Endothelial cell (in vitro differentiated cells): ENCODE data around the gene FGGY. TPM values are rescaled to one million over a fixed set of nuclear protein-coding genes. Genes with fewer than 3 reads are reported as not detected.
A peak's percentile ranks its signal among the peaks of the same experiment; 100 is the strongest.

Experiments
- DNase-seq: peaks from one replicate; pipeline ENCODE4 v3.0.0; 2021; ENCODE audit warnings: low spot score
- H3K27ac Mint-ChIP-seq: one replicate; pipeline ENCODE4 v1.8.0; 2021; ENCODE audit warnings: mixed read lengths, inconsistent platforms; ENCODE audit not compliant: unreplicated experiment
- H3K27me3 Mint-ChIP-seq: one replicate; pipeline ENCODE4 v1.8.0; 2021; ENCODE audit warnings: mild to moderate bottlenecking, moderate library complexity, mixed read lengths, inconsistent platforms; ENCODE audit not compliant: unreplicated experiment
- H3K36me3 Mint-ChIP-seq: one replicate; pipeline ENCODE4 v1.8.0; 2021; ENCODE audit warnings: mild to moderate bottlenecking, low read depth, mixed read lengths, inconsistent platforms; ENCODE audit not compliant: unreplicated experiment
- H3K4me1 Mint-ChIP-seq: one replicate; pipeline ENCODE4 v1.8.0; 2021; ENCODE audit warnings: mild to moderate bottlenecking, mixed read lengths, inconsistent platforms; ENCODE audit not compliant: unreplicated experiment
- H3K4me3 Mint-ChIP-seq: one replicate; pipeline ENCODE4 v1.8.0; 2021; ENCODE audit warnings: mild to moderate bottlenecking, mixed read lengths, inconsistent platforms; ENCODE audit not compliant: unreplicated experiment
- H3K9me3 Mint-ChIP-seq: one replicate; pipeline ENCODE4 v1.8.0; 2021; ENCODE audit warnings: mixed read lengths, inconsistent platforms; ENCODE audit not compliant: unreplicated experiment
- total RNA-seq: library from RNA; stranded (reverse); fragmentation: NEBNext Ultra II Directional; extraction: Animal tissue kit (Norgen Biotek cat#: 25700); gene quantifications from one replicate; pipeline ENCODE4 v1.2.1, GENCODE V29; 2021; ENCODE audit not compliant: unreplicated experiment
- TF ChIP-seq, protein P1 (sequence below): fragments of 200-600 bp; sonication (generic); IDR thresholded peaks from one replicate; pipeline ENCODE4 v1.5.0; 2021; ENCODE audit warnings: antibody characterized with exemption; ENCODE audit not compliant: unreplicated experiment

Gene FGGY
- total RNA-seq, 1 donor from 2014 or later = 41.2 TPM

DNA sequence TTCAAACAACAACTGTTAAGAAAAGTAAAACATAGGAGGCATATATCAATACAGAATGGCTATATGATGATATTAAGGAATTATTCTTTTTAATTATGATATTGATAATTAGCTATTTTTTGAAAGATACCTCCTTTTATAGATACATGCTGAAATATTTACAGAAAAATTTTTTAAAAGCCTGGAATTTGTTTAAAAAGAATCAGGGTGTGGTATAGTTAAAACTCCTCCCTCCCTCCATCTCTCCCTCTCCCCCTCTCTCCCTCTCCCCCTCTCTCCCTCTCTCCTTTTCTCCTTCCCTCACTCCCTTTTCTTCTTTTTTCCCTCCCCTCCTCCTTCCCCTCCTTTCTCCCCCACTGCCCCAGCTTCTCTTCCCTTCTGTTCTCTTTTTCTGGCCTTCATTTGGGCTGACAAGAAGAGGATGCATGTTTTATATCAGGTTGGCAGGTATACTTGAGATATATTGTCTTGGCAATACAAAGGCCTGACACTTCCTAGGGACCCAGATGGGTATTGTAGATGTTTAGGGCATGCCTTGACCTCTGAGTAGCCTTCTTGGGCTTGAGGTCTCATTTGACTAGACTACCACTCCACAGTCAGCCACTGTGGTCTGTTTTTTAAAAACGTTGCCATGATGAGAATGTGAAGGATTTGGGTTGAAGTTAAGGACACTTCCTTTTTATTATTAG is 124.5 kb downstream of the FGGY start:
- Mint-ChIP-seq H3K9me3 (no peaks in the 10 kb centered on the region), H3K36me3 (peaks cover 4% of the 10 kb centered on the region), H3K4me3 (no peak overlapping the region), H3K4me1 (peaks cover 35% of the 10 kb centered on the region), H3K27ac (no peak overlapping the region), H3K27me3 (no peaks in the 10 kb centered on the region)
- TF ChIP-seq, protein P1, sequence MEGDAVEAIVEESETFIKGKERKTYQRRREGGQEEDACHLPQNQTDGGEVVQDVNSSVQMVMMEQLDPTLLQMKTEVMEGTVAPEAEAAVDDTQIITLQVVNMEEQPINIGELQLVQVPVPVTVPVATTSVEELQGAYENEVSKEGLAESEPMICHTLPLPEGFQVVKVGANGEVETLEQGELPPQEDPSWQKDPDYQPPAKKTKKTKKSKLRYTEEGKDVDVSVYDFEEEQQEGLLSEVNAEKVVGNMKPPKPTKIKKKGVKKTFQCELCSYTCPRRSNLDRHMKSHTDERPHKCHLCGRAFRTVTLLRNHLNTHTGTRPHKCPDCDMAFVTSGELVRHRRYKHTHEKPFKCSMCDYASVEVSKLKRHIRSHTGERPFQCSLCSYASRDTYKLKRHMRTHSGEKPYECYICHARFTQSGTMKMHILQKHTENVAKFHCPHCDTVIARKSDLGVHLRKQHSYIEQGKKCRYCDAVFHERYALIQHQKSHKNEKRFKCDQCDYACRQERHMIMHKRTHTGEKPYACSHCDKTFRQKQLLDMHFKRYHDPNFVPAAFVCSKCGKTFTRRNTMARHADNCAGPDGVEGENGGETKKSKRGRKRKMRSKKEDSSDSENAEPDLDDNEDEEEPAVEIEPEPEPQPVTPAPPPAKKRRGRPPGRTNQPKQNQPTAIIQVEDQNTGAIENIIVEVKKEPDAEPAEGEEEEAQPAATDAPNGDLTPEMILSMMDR = no peak
- DNase-seq = no peak

DNA sequence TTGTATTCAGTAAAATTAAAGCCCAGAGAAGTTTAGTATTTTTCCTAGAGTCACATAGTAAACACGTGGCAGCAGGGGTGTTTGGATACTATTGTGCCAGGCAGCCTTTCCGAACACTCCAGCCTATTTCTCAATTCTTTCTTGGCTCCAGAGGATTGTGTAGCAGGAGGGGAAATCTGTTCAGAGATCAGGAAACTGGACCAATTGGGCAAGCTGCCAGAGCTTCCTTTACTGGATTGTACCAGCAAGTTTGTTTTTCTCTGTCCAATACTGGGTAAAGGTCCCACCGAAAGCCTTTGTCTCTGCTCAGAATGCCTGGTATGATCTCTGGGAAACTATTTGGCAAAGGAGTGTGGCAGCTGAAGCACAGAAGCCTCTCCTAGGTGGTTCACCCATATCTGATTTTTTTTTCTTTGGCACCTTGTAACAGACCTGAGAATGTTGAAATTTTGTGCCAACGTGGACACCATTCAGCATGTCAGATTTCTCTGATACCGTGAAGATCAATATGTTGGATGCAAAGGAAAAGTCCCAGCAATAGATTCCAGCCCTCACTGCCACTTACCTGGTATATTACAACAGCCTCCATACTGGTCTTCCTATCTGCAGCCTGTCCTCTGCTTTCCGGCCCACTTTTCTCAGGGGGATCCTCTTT is 126.2 kb downstream of the FGGY start:
- Mint-ChIP-seq H3K4me3 (no peak overlapping the region), H3K36me3 (peaks cover 7% of the 10 kb centered on the region), H3K4me1 (peaks cover 32% of the 10 kb centered on the region), H3K9me3 (no peaks in the 10 kb centered on the region), H3K27ac (peak overlapping the region; percentile 72), H3K27me3 (peaks cover 2% of the 10 kb centered on the region)
- peak; percentile 44 for DNase-seq
- TF ChIP-seq, protein P1 = no peak

DNA sequence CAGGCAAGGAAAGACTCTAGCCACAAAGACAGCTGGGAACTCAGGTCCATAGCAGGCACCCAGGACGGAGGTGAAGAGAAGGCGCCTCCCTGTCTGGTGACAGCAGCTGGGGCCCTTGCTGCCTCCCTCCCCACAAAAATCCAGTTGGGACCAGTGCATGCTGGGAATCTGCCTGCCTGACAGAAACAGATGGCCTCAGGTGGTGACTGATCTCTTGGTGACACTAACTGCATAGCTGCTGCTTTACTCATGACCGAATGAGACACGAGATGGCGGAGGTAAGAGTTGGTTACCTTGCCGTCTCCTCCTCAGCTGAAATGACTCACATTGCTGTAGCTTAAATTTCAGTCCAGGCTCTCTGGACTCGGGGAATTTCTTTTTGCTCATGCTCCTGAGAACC is 130.3 kb downstream of the FGGY start:
- Mint-ChIP-seq H3K4me1 (peaks cover 18% of the 10 kb centered on the region), H3K4me3 (no peak overlapping the region), H3K9me3 (no peaks in the 10 kb centered on the region), H3K36me3 (peaks cover 7% of the 10 kb centered on the region), H3K27me3 (peaks cover 2% of the 10 kb centered on the region), H3K27ac (no peak overlapping the region)
- DNase-seq = no peak
- TF ChIP-seq, protein P1 = no peak

DNA sequence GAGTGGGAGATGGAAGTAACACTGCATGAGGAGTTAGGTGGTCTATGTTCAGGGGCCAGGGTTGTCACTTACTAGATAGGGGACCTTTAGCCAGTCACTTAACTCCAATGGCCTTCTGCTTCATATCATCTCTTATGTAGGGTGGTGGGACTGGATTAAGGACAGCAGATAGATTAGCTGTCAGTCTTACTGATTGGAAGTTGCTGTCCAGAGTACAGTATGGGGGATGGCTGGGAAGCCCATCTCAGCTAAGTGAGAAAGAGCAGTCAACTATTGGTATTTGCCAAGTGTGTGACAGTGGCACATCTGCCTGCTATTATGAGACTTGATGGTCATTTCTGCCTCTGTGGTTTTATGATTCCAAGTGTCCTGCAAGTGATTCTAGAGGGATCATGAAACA is 130.9 kb downstream of the FGGY start:
- Mint-ChIP-seq H3K9me3 (no peaks in the 10 kb centered on the region), H3K27ac (no peak overlapping the region), H3K36me3 (peaks cover 7% of the 10 kb centered on the region), H3K27me3 (peaks cover 2% of the 10 kb centered on the region), H3K4me1 (peaks cover 13% of the 10 kb centered on the region), H3K4me3 (no peak overlapping the region)
- no peak for DNase-seq
- TF ChIP-seq, protein P1 = no peak

DNA sequence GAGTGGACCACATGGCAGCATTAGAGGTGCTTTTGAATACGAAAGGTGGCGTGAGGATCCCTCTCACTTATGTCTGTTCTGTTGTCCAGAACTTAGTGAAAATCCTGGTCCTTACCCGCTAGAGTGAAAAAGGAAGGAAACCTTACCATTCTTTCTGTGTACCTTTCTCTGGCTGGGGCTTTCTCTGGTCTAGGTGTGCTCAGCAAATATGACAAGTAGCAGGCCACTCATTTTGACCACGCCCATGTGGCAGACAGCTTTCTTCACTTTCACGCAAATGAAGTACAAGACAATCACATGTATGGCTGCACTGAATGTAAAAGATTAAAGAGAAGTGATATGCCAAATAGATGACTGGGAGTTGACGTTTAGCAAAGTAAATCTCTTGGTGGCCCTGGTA is 131.9 kb downstream of the FGGY start:
- no peak for DNase-seq
- H3K9me3 Mint-ChIP-seq = no peaks in the 10 kb centered on the region
- TF ChIP-seq, protein P1 = no peak
- no peak overlapping the region for H3K27ac Mint-ChIP-seq
- H3K4me3 Mint-ChIP-seq = no peak overlapping the region
- peaks cover 7% of the 10 kb centered on the region for H3K36me3 Mint-ChIP-seq
- peaks cover 2% of the 10 kb centered on the region for H3K4me1 Mint-ChIP-seq
- peaks cover 2% of the 10 kb centered on the region for H3K27me3 Mint-ChIP-seq
